ENCODE results near the gene CSAD.
"Not testable (repeated sequence)": the region's sequence is repeated elsewhere in the genome, so short reads cannot be mapped to it uniquely, and the experiment has no call there.

Gene CSAD

DNA sequence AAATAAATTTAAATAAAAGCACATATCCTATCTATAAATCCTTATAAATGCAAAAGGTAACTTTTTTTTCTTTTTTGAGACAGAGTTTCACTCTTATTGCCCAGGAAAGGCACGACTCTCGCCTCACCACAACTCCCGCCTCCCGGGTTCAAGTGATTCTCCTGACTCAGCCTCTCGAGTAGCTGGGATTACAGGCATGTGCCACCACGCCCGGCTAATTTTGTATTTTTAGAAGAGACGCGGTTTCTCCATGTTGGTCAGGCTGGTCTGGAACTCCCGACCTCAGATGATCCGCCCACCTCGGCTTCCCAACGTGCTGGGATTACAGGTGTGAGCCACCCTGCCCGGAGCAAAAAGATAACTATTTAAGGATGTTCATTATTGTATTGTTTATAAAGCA, 1.9 kb downstream of the CSAD start:
- not testable (repeated sequence) for DNase-seq

DNA sequence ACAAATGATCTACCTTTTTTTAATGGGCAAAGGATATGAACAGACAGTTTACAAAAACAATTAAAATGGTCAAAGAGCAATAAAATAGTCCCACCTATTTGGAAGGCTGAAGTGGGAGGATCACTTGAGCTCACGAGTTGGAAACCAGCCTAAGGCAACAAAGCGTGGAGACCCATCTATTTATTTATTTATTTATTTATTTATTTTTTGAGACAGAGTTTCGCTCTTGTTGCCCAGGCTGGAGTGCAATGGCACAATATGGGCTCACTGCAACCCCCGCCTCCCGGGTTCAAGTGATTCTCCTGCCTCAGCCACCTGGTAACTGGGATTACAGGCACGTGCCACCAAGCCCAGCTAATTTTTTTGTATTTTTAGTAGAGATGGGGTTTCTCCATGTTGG, 3.3 kb downstream of the CSAD start:
- DNase-seq = not testable (repeated sequence)

DNA sequence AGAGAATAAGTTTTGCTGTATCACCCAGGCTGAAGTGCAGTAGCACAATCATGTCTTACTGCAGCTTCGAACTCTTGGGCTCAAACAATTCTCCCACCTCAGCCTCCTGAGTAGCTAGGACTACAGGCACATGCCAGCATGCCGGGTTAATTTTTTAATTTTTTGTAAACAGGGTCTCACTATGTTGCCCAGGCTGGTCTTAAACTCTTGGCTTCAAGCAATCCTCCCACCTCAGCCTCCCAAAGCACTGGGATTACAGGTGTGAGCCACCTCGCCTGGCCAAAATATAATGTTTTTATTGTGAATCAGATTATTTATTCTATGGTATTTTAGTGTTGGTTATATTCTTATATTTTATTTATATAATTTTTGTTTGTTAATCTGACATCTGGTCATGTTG, 4.0 kb downstream of the CSAD start:
- no peak for DNase-seq

- no peak for DNase-seq
Measured at GRCh38 chr12:53174881-53175491, 5.7 kb downstream of the CSAD start.

- DNase-seq = no peak
Measured at GRCh38 chr12:53173085-53173715, 7.5 kb downstream of the CSAD start.

DNA sequence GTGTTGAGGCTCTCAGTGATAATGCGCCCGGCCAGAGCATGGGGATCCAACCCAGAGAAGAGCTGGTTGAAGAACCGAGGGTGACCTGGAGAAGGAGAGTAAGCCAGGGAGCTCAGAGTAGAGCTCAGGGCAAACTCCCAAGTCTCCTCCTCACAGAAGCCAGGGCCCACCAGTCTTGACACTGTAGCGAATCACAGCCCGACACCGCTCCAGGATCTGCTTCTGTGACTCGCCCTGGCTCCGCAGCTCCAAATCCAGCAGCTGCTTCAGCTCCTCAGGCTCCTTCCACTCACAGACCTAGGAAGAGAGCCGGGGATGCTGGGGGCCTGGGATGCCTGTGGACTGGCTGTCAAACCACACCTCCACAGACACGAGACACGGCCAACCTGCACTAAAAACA, 8.4 kb downstream of the CSAD start:
- no peak for DNase-seq

- no peak for DNase-seq
Measured at GRCh38 chr12:53171725-53172329, 8.9 kb downstream of the CSAD start.

DNA sequence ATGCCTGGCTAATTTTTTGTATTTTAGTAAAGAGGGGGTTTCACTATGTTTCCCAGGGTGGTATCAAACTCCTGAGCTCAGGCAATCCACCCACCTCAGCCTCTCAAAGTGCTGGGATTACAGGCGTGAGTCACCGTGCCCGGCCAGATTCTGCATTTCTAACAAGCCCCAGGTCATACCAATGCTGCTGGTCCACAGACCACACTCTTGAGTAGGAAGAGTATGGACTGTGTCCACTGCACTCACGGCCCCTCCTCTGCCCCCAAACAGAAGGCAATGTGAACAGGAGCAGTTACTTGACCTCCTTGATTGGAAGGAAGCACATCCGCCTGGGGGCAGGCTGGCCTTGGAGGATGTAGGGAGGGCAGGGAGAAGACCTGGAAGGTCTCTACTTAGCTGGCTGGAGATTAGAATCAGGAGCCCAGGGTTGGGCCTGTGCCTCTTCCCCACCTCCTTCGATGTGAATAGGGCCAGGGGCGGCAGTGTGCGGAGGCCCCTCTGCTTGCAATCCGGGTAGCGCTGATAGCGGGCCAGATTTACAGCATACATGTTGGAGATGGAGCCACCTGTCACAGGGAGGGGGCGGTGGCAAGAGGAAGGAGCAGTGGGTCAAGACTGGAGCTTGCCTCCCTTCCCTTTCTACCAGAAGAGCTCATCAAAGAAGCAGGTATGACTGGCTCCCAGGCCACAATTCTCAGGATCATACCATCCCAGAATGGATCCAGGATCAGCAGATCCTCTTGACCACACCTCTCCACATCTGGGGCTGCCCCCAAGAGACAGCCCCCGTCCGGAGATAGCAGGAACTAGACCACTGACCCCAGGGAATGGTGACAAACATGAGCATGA, 9.6 kb downstream of the CSAD start:
- DNase-seq = no peak

- DNase-seq = no peak
Measured at GRCh38 chr12:53170215-53170614, 10.5 kb downstream of the CSAD start.

DNA sequence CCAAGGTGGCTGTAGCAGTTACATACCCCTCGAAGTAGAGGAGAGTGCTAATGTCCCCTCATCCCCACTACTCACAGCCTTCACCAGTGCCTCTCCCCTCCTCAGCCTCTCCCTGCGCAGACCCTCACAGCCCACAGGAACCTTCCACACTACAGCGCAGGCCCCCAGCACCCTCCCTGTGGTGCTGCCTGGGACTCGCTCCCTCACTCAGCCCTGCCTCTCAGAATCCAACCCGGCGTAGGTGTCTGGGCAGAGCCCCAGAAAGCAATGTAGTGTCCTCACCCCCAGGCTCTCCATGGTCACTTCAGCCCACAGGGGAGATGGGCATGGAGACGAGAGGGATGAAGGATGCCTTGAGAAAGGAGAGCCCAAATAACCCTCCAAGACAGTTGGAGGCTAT, 11.1 kb downstream of the CSAD start:
- no peak for DNase-seq

- no peak for DNase-seq
Measured at GRCh38 chr12:53166837-53167236, 13.9 kb downstream of the CSAD start.

DNA sequence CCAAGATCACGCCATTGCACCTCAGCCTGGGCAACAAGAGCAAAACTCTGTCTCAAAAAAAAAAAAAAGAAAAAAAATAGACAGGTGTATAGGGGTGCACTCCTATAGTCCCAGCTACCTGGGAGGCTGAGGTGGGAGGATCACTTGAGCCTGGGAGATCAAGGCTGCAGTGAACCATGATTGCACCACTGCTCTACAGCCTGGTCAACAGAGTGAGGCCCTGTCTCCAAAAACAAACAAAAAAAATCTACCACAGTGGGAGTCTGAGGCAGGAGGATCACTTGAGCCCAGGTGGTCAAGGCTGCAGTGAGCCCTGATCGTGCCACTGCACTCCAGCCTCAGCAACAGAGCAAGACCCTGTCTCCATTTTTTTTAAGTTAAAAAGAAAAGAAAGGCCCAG, 17.7 kb downstream of the CSAD start:
- DNase-seq = not testable (repeated sequence)

- DNase-seq = no peak
Measured at GRCh38 chr12:53161119-53161911, 19.4 kb downstream of the CSAD start.

GRCh38 chr12:53160673-53161072, 20.1 kb downstream of the CSAD start:
- no peak for DNase-seq

DNA sequence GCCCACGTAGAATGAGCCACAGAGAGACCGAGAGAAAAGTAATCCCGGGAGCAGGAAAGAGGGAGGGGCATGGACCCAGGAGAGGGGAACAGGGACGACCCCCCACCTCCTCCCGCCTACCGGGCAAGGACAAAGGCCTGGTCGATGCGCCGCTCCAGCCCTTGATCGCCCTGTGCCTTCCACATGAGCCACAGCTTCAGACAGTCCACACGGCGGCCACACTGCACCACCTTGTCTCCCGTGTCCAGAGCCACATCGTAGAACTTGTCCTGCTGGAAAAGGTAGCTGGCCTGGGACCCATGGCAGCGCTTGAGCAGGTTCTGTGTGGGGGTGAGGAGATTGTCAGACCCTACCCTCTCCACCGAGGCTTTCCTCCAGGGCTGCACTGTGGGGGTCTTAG, 20.7 kb downstream of the CSAD start:
- no peak for DNase-seq

DNA sequence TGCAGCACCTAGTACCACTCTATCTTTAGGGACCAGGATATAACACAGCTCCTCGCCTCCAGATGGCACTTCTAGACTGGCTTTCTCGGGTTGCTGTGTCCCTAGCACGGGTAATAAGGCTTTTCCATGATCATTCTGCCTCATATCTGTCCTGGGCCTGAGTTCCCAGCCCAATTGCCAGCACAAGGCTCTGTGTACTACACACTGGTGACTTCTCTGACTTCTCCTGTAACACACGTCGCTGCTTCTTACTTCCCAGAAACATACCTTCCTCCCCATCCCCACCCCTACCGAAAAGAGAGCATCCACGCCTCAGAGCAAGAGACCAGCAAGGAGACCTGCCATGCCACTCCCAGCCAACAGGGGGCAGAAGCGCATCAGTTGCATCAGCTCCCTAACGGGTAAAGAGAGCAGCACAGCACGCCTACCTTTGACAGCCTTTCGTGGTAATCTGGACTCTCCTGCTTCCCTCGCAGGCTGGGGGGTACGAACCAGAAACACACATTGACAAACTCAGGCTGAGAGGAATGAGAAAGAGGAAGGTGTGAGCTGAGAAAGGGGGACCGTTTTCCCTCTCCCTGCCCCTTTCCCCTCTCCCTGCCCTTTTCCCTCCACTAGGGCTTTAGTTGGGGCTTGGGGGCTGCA, 21.4 kb downstream of the CSAD start:
- no peak for DNase-seq

- DNase-seq = no peak
Measured at GRCh38 chr12:53152390-53152789, 28.3 kb downstream of the CSAD start.

- DNase-seq = no peak
Measured at GRCh38 chr12:53151039-53151438, 29.7 kb downstream of the CSAD start.

DNA sequence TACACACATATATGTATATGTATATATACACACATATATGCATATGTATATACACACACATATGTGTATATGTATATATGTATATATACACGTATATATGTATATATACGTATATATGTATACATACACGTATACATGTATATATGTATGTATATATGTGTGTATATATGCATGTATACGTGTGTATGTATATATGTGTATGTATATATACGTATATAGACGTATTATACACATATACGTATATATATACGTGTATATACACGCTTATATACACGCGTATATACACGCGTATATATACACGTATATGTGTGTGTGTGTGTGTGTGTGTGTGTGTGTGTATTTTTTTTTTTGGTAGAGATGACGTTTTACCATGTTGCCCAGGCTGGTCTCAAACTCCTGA, 33.1 kb downstream of the CSAD start:
- DNase-seq = no peak

GRCh38 chr12:53147181-53147580, 33.5 kb downstream of the CSAD start:
- no peak for DNase-seq

DNA sequence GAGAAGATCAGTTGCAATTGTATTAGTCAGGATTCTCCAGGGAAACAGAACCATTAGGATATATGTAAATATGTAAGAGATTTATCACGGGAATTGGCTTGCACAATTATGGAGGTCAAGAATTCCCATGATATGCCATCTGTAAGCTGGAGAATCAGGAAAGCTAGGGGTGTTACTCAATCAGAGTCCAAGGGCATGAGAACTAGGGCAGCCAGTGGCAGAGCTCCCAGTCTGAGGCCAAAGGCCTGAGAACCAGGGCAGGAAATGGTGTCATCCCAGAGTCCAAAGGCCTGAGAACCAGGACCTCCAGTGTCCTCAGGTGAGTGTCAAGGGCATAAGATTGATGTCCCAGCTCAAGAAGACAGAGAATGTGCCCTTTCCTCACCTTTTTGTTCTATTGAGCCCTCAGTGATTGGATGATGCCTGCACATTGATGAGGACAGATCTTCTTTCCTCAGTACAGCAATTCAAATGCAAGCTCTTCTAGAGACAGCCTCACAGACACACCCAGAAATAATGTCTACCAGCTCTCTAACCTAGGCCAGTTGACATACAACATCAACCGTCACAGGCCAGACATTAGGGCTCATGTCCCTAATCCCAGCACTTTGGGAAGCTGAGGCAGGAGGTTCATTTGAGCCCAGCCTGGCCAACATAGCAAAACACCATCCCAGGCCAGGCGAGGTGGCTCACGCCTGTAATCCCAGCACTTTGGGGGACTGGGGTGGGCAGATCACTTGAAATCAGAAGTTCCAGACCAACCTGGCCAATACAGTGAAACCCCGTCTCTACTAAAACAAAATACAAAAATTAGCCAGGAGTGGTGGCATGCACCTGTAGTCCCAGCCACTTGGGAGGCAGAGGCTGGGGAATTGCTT, 35.1 kb downstream of the CSAD start:
- no peak for DNase-seq
